ENCODE data around the gene RYR1. TPM values are rescaled to one million over a fixed set of nuclear protein-coding genes. Genes with fewer than 3 reads are reported as not detected.
"Not testable (repeated sequence)": the region's sequence is repeated elsewhere in the genome, so short reads cannot be mapped to it uniquely, and the experiment has no call there.

The RYR1 gene
- total RNA-seq, 4 donors from 2014 or later = 0.54 to 1.6 (median 0.61) TPM

- no peaks in the 10 kb centered on the region for H3K9me3 ChIP-seq
- no peaks in the 10 kb centered on the region for H3K4me1 ChIP-seq
- no peaks in the 10 kb centered on the region for H3K27me3 ChIP-seq
- WGBS, 2 donors = 92 to 94% methylated on average over 16 to 17 of the region's 17 CpGs
- TF ChIP-seq CTCF (IDR thresholded peaks at IDR 0.05) (no peak), POLR2A (IDR thresholded peaks at IDR 0.05) (no peak)
- H3K36me3 ChIP-seq = no peaks in the 10 kb centered on the region
- intact Hi-C loops (cut with DNase I) = no loop called here
- H3K4me3 ChIP-seq (replicated peaks in 1 of 3) = no peak overlapping the region
- no peak for DNase-seq
- no peak overlapping the region for H3K27ac ChIP-seq
Observed at GRCh38 chr19:38467541-38468525, 34.3 kb downstream of the RYR1 start.

- Histone ChIP-seq H3K27me3 (no peaks in the 10 kb centered on the region), H3K4me3 (replicated peaks in 1 of 3) (no peak overlapping the region), H3K4me1 (no peaks in the 10 kb centered on the region), H3K36me3 (no peaks in the 10 kb centered on the region), H3K9me3 (no peaks in the 10 kb centered on the region), H3K27ac (no peak overlapping the region)
- 70 to 79% methylated on average over 5 of the region's 5 CpGs for WGBS, 2 donors
- intact Hi-C loops (cut with DNase I) = no loop called here
- no peak for DNase-seq
- no peak for TF ChIP-seq CTCF (IDR thresholded peaks at IDR 0.05)
- TF ChIP-seq POLR2A (IDR thresholded peaks at IDR 0.05) = no peak
Observed at GRCh38 chr19:38469151-38469550, 35.7 kb downstream of the RYR1 start.

GRCh38 chr19:38470788-38471480 lies 37.4 kb downstream of the RYR1 start:
- no peak overlapping the region for H3K27ac ChIP-seq
- H3K4me1 ChIP-seq = no peaks in the 10 kb centered on the region
- no peak for TF ChIP-seq CTCF (IDR thresholded peaks at IDR 0.05)
- no peak for TF ChIP-seq POLR2A (IDR thresholded peaks at IDR 0.05)
- no peaks in the 10 kb centered on the region for H3K36me3 ChIP-seq
- no peaks in the 10 kb centered on the region for H3K9me3 ChIP-seq
- no peak for DNase-seq
- 72 to 78% methylated on average over 12 of the region's 12 CpGs for WGBS, 2 donors
- H3K4me3 ChIP-seq (replicated peaks in 1 of 3) = no peak overlapping the region
- intact Hi-C loops (cut with DNase I) = no loop called here
- no peaks in the 10 kb centered on the region for H3K27me3 ChIP-seq

DNA sequence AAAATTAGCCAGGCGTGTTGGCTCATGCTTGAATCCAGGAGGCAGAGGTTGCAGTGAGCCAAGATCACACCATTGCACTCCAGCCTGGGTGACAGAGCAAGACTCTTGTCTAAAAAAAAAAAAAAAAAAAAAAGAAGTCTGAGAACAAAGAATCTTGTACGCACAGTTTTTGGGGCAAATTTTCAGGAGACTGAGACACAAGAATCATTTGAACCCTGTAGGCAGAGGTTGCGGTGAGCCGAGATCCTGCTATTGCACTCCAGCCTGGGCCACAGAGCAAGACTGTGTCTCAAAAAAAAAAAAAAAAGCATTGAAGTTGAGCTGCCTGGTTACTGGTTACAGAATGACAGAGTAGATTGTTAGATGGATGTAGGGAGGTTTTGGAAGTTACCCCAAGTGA lies 39.2 kb downstream of the RYR1 start:
- 72 to 83% methylated on average over 4 of the region's 4 CpGs for WGBS, 2 donors
- H3K27ac ChIP-seq; H3K9me3 ChIP-seq; H3K27me3 ChIP-seq; DNase-seq; H3K4me3 ChIP-seq (replicated peaks in 1 of 3); H3K36me3 ChIP-seq; intact Hi-C loops (cut with DNase I); H3K4me1 ChIP-seq: not testable (repeated sequence)

- intact Hi-C loops (cut with DNase I) = no loop called here
- Histone ChIP-seq H3K27ac (no peak overlapping the region), H3K4me3 (replicated peaks in 1 of 3) (no peak overlapping the region), H3K27me3 (no peaks in the 10 kb centered on the region), H3K36me3 (no peaks in the 10 kb centered on the region), H3K4me1 (no peaks in the 10 kb centered on the region), H3K9me3 (no peaks in the 10 kb centered on the region)
- TF ChIP-seq POLR2A (IDR thresholded peaks at IDR 0.05) (no peak), CTCF (IDR thresholded peaks at IDR 0.05) (no peak)
- 85 to 89% methylated on average over 13 to 19 of the region's 21 CpGs for WGBS, 2 donors
- DNase-seq = no peak
Observed at GRCh38 chr19:38473201-38473600, 39.7 kb downstream of the RYR1 start.

All from thyroid gland (tissue), 4 donors.